Measurements from ENCODE around the gene CALB2. TPM values are rescaled to one million over a fixed set of nuclear protein-coding genes. Genes with fewer than 3 reads are reported as not detected.

CALB2 gene
- total RNA-seq, 1 donor: 0.36 TPM

- H3K4me3 ChIP-seq (ENCODE audit: low read depth, low read length): no peak overlapping the region
- no peak for TF ChIP-seq CTCF (IDR thresholded peaks at IDR 0.05; ENCODE audit: insufficient read depth, low read length)
- no peak for DNase-seq (ENCODE audit: low read depth)
Observed at GRCh38 chr16:71436473-71436872, 78.0 kb downstream of the CALB2 start.

- TF ChIP-seq CTCF (IDR thresholded peaks at IDR 0.05; ENCODE audit: insufficient read depth, low read length): no peak
- DNase-seq (ENCODE audit: low read depth): no peak
Observed at GRCh38 chr16:71439523-71439922, 81.0 kb downstream of the CALB2 start.

More at GRCh38 chr16:71439523-71439922, 81.0 kb downstream of the CALB2 start:
- H3K4me3 ChIP-seq (ENCODE audit: low read depth, low read length): no peak overlapping the region

Other genes with a start within 250 kb of the CALB2 start
- gene HYDIN, start 128.0 kb upstream of the CALB2 start, total RNA-seq (ENCODE audit: low replicate concordance): 0.65 and 1.5 TPM in 2 replicates
- 17.3 and 32.1 TPM in 2 replicates for gene CMTR2, start 69.3 kb upstream of the CALB2 start, total RNA-seq (ENCODE audit: low replicate concordance)
- gene TLE7, start 83.3 kb downstream of the CALB2 start, total RNA-seq (ENCODE audit: low replicate concordance): not detected in 2 replicates
- 8.9 and 11.1 TPM in 2 replicates for gene ZNF23, start 103.5 kb downstream of the CALB2 start, total RNA-seq (ENCODE audit: low replicate concordance)
- 3.5 and 14.7 TPM in 2 replicates for gene ZNF19, start 130.6 kb downstream of the CALB2 start, total RNA-seq (ENCODE audit: low replicate concordance)
- gene CHST4, start 167.7 kb downstream of the CALB2 start, total RNA-seq (ENCODE audit: low replicate concordance): not detected in 2 replicates
- gene TAT, start 218.4 kb downstream of the CALB2 start, total RNA-seq (ENCODE audit: low replicate concordance): not detected in 2 replicates